H1 (cell line): Measurements from ENCODE around the gene IFT74. TPM values are rescaled to one million over a fixed set of nuclear protein-coding genes. Genes with fewer than 3 reads are reported as not detected.

Source experiments
- ASH2L ChIP-seq: fragments of 200-600, 300-600 bp; sonication (generic); IDR thresholded peaks from one replicate; pipeline ENCODE4 v1.7.1; 2017; ENCODE audit warnings: low read length
- ATF3 ChIP-seq: IDR thresholded peaks from 2 replicates; pipeline ENCODE4 v1.6.1; 2011; ENCODE audit warnings: low read depth, mild to moderate bottlenecking, low read length; ENCODE audit not compliant: insufficient read depth
- BACH1 ChIP-seq: IDR thresholded peaks from 2 replicates; pipeline ENCODE4 v1.6.1; 2012; ENCODE audit warnings: low read length, improper control_type of control experiment
- CBX8 ChIP-seq: fragments of 300-800, 300-1000 bp; sonication (generic); IDR thresholded peaks from 2 replicates; pipeline ENCODE4 v1.7.1; 2016; ENCODE audit warnings: low read depth, low read length, borderline replicate concordance
- CHD7 ChIP-seq: fragments of 300-600 bp; sonication (generic); IDR thresholded peaks from 2 replicates; pipeline ENCODE4 v1.7.1; 2012; ENCODE audit warnings: low read length, moderate library complexity, mild to moderate bottlenecking, inconsistent platforms; ENCODE audit not compliant: insufficient replicate concordance
- EGR1 ChIP-seq: IDR thresholded peaks from 2 replicates; pipeline ENCODE4 v1.6.1; 2011; ENCODE audit warnings: low read depth, low read length, borderline replicate concordance
- MAX ChIP-seq: IDR thresholded peaks from 2 replicates; pipeline ENCODE4 v1.6.1; 2012; ENCODE audit warnings: inconsistent platforms
- NRF1 ChIP-seq: IDR thresholded peaks from 2 replicates; pipeline ENCODE4 v1.6.1; 2011; ENCODE audit warnings: mild to moderate bottlenecking, low read depth, low read length, improper control_type of control experiment
- SP1 ChIP-seq: IDR thresholded peaks from 2 replicates; pipeline ENCODE4 v1.6.1; 2011; ENCODE audit warnings: low read depth, low read length
- polyA plus RNA-seq, 7 experiments: library from polyadenylated mRNA; depleted of rRNA in 3 of 7; stranded (reverse) in 5 of 7; unstranded in 2 of 7; fragments of >200 nt in 5 of 7; fragments of 200-250 nt in 2 of 7; gene quantifications; 1 replicate in 5 of 7; 2 replicates in 1 of 7; 4 replicates in 1 of 7; pipeline versions ENCODE4 v1.2.1 to v1.2.3, GENCODE V29; 2011 to 2013; ENCODE audit warnings: missing spikeins in 2 of 7, mixed read lengths in 2 of 7
- total RNA-seq: library from RNA; stranded (reverse); fragmentation: NEBNext Ultra II Directional; extraction: Animal tissue kit (Norgen Biotek cat#: 25700); gene quantifications from 2 replicates; pipeline ENCODE4 v1.2.1, GENCODE V29; 2021

IFT74 gene
- total and polyA plus RNA-seq, 2 of the 8 experiments (the other 6 are each of a cell fraction or from before 2014, with no cell fraction given), result 4.4 to 17.8 TPM

- TF ChIP-seq CHD7, result no peak
- no peak for TF ChIP-seq BACH1
- no peak for TF ChIP-seq MAX
- no peak for TF ChIP-seq ASH2L
- no peak for TF ChIP-seq SP1
- TF ChIP-seq NRF1, result no peak
- no peak for TF ChIP-seq EGR1
- no peak for TF ChIP-seq CBX8
- no peak for TF ChIP-seq ATF3
These were observed 16.1 kb upstream of the IFT74 start (continued) for GRCh38 chr9:26939955-26940711.
